Renal cortical epithelial cell (primary cell): ENCODE data around the gene SCNN1G. TPM values are rescaled to one million over a fixed set of nuclear protein-coding genes. Genes with fewer than 3 reads are reported as not detected.

Source experiments
- DNase-seq: peaks from one replicate; pipeline ENCODE4 v3.0.0-alpha.2; 2011; ENCODE audit warnings: low read depth
- total RNA-seq: library from RNA; depleted of rRNA; stranded (reverse); fragments of >200 nt; gene quantifications from 2 replicates; pipeline ENCODE4 v1.2.3, GENCODE V29; 2014

The SCNN1G gene
- total RNA-seq, 1 donor from 2014 or later: not detected

DNA sequence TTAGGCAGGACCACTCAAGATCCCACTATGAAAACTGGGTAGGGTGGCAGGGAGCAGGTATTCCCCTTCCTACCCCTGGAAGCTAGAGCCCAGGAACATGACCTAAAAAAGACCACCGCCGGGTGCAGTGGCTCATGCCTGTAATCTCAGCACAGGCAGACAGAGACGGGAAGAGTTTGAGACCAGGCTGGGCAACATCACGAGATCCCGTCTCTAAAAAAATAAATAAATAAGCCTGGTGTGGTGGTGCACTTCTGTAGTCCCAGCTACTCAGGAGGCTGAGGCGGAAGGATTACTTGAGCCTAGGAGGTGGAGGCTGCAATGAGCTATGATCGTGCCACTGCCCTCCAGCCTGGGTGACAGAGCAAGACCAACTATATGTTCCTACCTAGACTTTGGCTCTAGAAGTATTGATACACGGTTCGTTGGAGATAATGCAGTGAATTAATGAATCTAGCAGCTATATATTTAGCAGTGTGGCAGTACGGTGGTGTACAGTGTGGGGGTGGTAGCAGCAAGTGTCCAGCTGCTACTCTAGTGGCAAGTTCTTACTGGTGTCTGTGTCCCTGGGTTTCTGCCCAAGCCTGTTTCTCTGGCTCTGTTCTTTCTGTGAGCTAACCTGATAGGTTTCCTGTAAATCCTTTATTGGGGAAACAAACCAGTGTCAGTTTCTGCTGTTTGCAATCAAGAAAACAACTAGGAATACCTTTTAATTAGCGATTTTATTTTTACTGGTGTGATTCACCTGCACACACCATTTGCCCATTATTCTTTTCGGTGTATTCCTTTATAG lies 30.0 kb upstream of the SCNN1G start:
- DNase-seq: no peak

DNA sequence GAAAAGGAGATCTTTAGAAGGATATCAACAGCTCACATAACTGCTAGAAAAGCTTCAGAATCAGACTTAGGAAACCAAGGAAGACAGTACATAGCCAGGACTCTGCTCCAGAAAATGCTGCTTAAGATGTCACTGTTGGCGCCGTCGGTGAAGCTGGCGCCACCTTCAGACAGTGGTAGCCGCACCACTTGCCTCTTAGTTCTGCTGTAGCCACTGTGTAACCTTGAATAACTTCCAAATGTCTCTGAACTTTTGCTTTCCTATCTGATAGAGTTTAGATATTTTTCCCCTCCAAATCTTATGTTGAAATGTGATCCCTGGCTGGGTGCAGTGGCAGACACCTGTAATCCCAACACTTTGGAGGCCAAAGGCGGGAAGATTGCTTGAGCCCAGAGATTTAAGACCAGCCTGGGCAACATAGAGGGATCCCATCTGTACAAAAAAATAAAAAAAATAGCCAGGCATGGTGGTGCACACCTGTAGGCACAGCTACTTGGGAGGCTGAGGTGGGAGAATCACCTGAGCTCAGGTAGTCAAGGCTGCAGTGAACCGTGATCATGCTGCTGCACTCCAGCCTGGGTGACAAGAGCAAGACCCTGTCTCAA lies 27.0 kb upstream of the SCNN1G start:
- no peak for DNase-seq

- no peak for DNase-seq
Measured at GRCh38 chr16:23156110-23156509, 26.4 kb upstream of the SCNN1G start.

DNA sequence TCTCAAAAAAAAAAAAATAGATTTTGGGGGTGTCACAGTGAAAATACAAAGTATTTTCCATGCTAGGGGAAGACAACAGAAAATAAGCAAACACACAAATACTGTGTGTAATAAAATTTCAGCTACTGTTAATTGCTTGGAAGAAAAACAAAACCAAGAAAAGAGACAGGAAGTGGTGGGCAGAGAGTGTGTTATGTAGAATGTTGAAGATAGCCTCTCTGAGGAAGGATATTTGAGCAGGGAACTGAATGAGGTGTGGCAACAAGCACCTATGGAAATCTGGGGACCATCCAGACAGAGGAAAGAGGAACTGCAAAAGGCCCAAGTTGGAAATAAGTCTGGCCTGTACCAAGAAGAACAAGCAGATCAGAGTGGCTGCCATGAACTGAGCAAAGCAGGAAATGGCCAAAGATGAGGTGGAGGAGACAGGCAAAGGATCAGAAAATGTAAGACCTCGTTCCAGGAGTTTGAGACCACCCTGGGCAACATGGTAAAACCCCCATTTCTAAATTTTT lies 25.5 kb upstream of the SCNN1G start:
- DNase-seq: no peak

DNA sequence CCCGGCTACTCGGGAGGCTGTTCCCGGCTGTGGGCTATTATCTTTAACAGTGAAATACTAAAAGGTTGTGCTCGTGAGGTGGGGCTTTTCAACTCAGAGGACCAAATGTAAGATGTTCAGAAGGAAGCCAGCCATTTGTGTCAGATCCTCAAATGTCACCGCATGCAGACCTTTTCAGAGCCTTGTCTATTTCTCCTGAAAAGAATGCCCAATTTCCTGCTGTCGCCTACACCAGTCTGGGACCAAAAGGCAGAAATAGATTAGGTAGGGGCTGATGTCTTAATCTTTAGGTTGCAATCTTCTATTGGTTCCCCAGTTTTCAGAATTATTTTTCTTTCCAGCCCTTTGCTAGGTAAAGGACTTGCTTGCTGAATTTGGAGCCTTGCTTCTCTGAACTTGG lies 24.4 kb upstream of the SCNN1G start:
- no peak for DNase-seq

DNA sequence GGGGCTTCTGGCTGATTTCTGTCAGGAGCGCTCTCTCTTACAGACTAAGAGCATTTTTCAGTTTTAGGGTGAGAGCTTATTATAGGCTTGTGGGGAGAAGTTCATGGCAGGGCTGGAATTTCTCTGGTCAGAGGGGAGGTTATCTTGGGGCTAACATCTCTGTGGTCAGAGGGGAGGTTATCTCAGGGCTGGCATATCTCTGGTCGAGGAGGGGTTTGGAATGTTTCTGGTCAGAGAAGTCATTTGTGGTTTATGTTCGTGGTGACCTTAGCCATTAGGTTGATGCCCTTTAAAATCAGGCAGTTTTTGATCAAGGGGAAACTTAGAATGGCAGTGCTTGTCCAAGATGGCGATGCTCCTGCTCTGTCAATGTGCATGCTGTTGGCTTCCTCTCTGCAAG lies 22.5 kb upstream of the SCNN1G start:
- DNase-seq: no peak

GRCh38 chr16:23160574-23160973 lies 22.0 kb upstream of the SCNN1G start:
- no peak for DNase-seq

DNA sequence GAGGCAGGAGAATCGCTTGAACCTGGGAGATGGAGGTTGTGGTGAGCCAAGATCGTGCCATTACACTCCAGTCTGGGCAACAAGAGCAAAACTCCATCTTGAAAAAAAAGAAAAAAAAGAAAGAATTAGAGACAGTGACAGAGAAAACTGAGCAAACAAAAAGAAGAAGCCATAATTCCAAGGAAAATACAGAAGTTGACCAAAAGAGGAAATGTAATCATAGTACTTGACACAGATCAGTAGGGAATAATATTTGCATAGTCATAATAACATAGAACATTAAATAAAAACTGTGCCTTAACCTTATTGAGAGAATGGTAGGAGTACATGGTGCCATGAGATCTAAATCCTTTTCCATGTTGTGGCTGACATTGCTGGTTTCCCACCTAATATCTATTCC lies 18.6 kb upstream of the SCNN1G start:
- no peak for DNase-seq

DNA sequence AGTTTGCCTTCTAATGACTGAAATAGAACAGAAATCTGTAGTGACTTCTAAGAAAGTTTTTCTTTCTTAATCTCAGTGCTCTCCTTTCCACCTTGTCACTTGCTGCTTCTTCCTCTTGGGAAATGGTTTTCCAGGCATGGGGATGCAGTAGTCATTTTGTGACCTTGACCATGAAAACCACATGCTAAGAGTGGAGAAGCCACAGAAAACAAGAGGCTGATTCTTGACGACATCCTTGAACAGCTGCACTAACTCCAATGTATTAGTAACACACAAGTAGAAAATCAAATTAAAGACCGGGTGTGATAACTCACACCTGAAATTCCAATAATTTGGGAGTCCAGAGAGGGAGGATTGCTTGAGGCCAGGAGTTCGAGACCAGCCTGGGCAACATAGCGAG lies 17.8 kb upstream of the SCNN1G start:
- DNase-seq: no peak

DNA sequence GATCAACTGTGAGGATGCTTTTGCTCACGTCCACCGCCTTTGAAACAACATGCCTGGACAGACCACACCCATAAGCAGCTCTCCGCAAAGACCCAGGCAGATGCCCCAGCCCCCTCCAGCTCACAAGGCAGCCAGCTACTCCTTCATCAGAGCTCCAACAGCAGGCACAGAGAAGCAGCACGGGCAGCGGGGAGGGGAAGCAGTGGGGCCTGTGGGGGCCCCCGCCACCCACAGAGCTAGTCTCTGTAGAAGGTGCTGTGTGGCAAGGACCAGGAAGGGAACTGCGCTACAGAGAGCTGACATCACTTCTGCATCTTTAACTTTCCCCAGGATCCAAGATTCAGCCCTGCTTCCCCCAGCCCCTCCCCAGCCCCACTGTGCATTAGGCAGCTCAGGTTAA lies 10.0 kb upstream of the SCNN1G start:
- no peak for DNase-seq

GRCh38 chr16:23172994-23173393 lies 9.6 kb upstream of the SCNN1G start:
- DNase-seq: no peak

DNA sequence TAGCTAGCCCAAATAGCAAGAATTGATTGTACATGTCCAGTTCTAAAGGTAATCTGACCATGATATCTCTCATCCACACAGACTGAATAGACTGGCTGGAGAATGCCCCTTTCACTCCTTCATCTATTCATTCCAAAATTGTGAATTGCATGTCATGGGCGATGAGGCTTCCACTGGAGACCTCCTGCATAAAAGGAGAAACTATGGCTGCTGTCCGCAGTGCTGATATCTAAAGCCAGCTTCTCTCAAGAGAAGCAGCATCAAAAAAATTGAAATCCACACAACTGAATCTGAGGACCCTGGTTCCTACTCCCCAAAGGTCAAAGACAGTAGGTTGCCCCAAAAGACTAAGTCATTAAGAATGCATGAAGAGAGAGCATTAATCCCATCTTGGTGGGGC lies 7.9 kb upstream of the SCNN1G start:
- peak; percentile 19 for DNase-seq

DNA sequence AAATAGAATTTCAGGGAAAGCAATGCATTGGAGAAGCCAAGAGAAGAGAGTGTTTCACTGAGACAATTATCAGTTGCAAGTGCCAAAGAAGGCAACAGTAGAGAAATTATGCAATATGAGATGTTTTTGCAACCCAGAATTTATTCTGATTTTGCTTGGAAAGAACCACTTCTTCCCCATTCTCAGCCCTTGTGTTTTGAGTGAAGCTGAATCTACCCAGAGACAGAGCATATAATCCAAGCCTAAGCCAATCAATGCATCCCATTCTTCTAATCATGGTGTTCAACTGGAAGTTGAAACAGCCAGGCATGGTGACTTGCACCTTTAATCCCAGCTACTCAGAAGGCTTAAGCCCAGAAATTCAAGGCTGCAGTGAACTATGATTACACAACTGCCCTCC lies 6.9 kb upstream of the SCNN1G start:
- DNase-seq: no peak

DNA sequence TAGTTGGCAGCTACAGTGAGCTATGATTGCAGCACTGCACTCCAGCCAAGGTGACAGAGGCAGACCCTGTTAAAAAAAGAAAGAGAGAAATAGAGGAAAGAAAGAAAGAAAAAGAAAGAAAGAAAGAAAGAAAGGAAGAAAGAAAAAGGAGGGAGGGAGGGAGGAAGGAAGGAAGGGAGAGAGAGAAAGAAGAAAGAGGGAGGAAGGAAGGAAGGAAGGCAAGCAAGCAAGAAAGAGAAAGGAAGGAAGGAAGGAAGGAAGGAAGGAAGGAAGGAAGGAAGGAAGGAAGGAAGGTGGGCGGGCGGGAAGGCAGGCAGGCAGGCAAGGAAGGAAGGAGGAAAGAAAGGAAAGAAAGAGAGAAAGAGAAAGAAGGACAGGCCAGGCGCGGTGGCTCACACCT lies 1.0 kb upstream of the SCNN1G start:
- DNase-seq: no peak

DNA sequence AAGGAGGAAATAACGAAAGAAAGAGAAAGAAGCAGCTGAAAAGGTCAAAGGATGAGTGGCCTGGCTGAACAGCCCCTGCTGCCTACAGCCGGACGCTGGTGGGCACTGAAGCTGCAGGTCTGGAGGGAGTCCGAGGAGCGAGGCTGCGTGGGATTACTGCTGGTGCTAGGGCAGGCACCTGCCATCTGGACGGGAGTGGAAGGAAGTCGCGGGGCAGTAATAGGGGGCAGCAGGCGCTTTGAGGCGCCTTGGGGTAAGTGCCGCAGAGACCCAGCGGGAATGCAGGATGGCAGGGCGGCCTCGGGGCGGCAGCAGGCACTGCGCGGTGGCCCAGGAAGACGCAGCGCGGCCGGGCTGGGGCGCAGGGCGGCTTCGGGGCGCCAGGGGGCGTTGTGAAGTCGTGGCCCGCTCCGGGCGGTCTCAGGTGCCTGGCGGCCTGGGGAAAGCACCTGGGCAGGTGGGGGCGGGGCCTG lies 303 bp upstream of the SCNN1G start:
- DNase-seq: peak; percentile 12

DNA sequence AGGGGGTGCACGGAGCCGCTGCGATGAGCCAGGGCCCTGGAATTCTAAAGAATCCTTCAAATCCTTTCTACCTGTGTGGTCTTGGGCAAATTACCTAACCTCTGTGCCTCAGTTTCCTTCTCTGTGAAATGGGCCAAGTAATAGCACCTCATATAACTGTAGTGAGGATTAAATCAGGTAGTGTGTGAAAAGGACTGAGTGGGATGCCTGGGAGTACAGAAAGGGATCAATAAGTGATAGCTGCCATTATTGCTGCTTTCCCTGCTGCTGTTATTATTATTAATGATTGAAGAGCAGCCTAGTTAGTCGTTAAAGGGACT lies 958 bp downstream of the SCNN1G start:
- DNase-seq: no peak

DNA sequence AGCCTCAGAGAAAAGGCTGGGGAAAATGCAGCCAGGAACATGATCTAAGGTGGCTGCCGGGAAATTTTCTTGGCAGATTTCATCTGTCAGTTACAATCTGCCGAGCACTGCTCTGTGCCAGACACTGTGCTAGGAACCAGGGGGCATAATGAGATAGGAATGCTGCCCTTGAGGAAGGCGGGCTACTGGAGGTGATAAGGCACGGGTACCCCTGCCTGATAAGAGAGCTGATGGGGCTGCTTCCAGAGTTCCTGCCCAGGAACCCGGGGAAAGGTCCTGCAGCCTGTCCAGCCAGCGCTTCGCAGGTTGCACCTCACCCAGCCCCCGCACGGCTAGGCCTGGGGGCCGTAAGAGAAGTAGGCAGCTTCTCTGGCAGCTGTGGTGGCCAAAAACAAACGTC lies 3.1 kb downstream of the SCNN1G start:
- no peak for DNase-seq

GRCh38 chr16:23186171-23186570 lies 3.6 kb downstream of the SCNN1G start:
- DNase-seq: no peak

DNA sequence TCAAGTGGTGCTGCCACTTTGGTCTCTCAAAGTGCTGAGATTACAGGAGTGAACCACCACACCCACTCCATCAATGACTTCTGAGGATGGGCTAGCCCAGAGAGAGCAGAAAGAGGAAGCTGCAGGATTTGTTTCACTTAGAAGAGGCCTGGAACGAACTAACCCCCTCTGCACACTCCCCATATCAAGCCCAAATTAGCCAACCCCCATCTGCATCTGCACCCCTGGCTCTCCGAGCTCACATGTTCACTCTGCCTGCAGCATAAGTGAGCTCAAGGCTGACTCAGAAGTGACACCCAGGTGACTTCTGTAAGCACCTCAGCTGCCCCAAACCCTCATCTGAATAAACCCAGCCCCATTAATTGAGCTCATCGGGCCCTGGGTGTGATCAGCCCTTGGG lies 4.8 kb downstream of the SCNN1G start:
- no peak for DNase-seq

GRCh38 chr16:23188911-23189310 lies 6.4 kb downstream of the SCNN1G start:
- DNase-seq: no peak

DNA sequence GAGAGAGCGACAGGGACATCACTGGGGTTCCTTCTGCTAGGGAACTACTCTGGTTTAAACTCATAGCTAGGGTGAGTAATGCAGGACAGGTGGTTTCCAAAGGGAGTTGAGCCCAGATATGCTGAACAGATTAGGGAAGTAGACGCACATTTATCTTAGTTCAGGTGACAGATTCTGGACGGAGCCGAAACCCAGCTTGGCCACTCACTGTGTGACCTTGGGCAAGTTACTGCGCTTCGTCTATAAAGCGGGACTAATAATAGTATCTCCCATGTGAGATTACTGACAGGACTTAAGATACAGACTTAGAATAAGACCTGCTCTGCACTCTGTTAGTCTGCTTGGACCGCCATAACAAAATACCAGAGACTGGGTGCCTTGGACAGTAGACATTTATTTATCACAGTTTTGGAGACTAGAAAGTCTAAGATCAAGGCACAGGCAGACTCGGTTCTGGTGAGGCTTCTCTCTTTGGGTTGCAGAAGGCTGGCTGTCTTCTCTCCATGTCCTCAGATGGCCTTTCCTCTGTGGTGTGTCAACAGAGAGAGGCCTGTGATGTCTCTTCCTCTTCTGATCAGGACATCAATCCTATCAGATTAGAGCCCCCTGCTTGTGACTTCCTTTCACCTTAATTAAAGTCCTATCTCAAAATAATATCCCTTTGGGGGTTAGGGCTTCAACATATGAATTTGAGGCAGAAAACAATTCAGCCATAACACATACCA lies 12.1 kb downstream of the SCNN1G start:
- DNase-seq: no peak

- no peak for DNase-seq
Measured at GRCh38 chr16:23195366-23195978, 12.9 kb downstream of the SCNN1G start.
